Frontal cortex (tissue), 4 donors: ENCODE results near the gene EHHADH. TPM values are rescaled to one million over a fixed set of nuclear protein-coding genes. Genes with fewer than 3 reads are reported as not detected.

Source experiments
- DNase-seq, 2 donors: peaks; one replicate each; pipeline ENCODE4 v3.0.0; 2012; ENCODE audit warnings: low spot score in 2 of 2
- FAIRE-seq: peaks from 2 replicates; lab custom pipeline; 2012; peaks lifted over from hg19 to GRCh38; lab: Jason Lieb, UNC
- total RNA-seq: library from RNA; depleted of rRNA; stranded (reverse); fragments of >200 nt; gene quantifications from one replicate; pipeline ENCODE4 v1.2.3, GENCODE V29; 2014
- donor health status: control.
- donor health status: control.
- donor health status: control.

The EHHADH gene
- total RNA-seq, 1 donor from 2014 or later, result 1.2 TPM

DNA sequence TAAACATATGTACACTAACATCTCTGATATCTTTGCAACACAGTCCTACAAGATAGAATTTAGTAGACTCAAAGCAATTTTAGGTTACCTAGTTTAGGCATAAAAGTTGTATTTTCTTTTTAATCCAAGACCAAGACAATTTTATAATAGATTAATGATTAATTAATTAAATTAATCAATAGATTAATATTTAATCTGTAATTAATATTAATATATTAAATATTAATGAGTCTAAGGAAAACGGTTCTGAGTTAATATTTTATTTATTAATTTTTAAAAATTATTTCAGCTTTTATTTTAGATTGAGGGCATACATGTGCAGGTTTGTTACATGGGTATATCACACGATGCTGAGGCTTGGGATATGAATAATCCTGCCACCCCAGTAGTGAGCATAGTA, 49.0 kb downstream of the EHHADH start:
- no peak for DNase-seq
- FAIRE-seq, result no peak

GRCh38 chr3:185200639-185201038, 53.2 kb downstream of the EHHADH start:
- DNase-seq, result no peak
- FAIRE-seq, result no peak

DNA sequence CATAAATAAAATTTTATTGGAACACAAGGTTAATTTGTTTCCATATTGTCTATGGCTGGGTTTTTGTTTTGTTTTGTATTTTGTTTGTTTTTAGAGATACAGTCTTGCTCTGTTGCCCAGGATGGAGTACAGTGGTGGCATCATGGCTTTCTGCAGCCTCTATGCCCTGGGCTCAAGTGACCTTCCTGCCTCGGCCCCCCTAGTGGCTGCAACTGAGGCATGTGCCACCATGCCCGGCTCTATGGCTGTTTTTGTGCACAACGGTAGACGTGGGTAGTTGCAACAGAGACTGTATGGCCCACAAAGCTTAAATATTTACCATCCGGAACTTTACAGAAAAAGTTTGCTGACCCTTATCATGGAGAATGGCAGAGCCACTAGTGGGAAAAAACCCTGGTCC, 54.2 kb downstream of the EHHADH start:
- DNase-seq (no peak), FAIRE-seq (no peak)

GRCh38 chr3:185199206-185199605, 54.6 kb downstream of the EHHADH start:
- FAIRE-seq, result no peak
- DNase-seq, result no peak

DNA sequence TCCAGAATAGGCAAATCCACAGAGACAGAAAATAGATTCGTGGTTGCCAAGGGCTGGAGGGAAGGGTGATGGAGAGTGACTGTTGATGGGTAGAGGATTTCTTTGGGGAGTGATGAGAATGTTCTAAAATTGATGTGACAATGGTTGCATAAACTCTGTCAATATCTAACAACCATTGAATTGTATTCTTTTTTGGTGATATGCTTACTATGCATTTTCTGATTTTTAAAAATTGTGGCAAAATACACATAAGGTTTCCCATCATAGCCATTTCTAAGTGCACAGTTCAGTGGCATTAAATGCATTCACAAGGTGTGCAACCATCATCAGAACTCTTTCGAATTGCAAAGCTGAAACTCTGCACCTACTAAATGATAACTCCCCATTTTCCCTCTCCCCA, 56.8 kb downstream of the EHHADH start:
- FAIRE-seq, result no peak
- no peak for DNase-seq

DNA sequence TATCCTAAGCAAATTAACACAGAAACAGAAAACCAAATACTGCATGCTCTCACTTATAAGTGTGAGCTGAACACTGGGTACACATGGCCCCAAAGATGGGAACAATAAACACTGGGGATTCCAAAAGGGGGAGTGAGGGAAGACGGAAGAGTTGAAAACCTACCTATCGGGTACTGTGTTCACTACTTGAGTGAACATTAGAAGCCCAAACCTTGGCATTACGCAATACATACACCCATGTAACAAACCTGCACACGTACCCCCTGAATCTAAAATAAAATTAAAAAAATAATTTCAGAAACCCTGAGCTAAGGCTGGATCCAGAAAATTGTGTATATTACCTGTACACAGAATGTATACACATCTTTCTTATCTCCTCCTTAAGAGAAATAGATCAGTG, 58.2 kb downstream of the EHHADH start:
- FAIRE-seq, result no peak
- no peak for DNase-seq

DNA sequence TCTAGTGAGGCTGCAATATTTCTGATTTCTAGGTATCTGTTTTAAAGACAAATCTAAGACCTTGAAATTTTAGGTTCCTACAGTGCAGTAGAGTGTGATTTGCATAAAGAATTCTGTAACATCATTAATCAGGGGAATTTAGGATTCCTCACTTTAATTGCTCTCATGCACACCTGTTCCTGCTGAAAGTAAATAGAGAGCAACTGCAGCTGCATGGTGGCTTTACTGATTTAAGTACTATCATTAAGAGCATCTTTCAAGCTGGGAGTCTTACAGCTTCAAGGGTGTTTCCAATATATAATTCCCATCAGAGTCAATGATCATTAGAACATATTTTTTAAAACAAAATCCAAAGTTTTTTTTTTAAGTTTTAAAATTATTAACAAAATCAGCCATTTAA, 65.0 kb downstream of the EHHADH start:
- FAIRE-seq (no peak), DNase-seq (no peak)

GRCh38 chr3:185187391-185187790, 66.5 kb downstream of the EHHADH start:
- FAIRE-seq, result no peak
- DNase-seq, result no peak

GRCh38 chr3:185176750-185177359, 77.0 kb downstream of the EHHADH start:
- DNase-seq, result peak; percentile 6 to 17

DNA sequence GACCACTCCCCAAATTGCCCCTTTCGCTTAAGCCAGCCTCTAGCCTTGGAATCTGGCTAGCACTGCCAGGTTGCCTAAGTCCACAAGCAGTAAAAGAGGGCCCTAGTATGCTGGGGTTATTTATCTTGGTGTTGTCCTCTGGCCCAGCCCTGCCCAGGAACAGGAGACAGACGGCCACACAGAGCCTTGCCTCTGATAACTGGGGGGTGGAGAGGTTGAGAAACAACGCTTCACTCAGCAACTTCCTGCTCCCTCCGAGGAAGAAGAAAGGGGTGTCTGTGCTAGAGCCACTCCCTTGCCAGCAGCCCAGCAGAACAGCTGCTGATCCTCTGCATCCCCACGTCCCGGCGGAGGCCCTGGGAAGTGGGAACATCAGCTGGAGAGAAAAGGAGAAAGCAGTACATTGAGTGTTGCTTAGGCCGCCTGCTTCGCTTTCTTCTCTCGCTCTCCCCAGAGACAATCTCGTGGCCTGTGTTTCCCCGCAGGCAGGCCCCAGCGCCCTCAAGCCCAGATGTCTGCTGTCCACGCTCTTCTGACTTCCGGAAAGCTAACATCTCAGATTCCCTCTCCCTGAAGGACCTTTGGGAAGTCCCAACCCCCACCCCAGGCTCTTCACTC, 78.4 kb downstream of the EHHADH start:
- FAIRE-seq, result no peak

More at GRCh38 chr3:185176750-185177359, 77.0 kb downstream of the EHHADH start:
- FAIRE-seq, result peak; percentile 77

GRCh38 chr3:185172086-185173049, 81.5 kb downstream of the EHHADH start:
- no peak for DNase-seq
- no peak for FAIRE-seq

More for the DNA sequence above, 78.4 kb downstream of the EHHADH start:
- DNase-seq, result peak; percentile 23 to 28

- DNase-seq (no peak), FAIRE-seq (no peak)
Observed at GRCh38 chr3:185164428-185165217, 89.2 kb downstream of the EHHADH start.

GRCh38 chr3:185162634-185163033, 91.2 kb downstream of the EHHADH start:
- FAIRE-seq, result no peak

GRCh38 chr3:185161761-185162160, 92.1 kb downstream of the EHHADH start:
- DNase-seq, result no peak
- FAIRE-seq, result no peak

More at GRCh38 chr3:185162634-185163033, 91.2 kb downstream of the EHHADH start:
- no peak for DNase-seq

DNA sequence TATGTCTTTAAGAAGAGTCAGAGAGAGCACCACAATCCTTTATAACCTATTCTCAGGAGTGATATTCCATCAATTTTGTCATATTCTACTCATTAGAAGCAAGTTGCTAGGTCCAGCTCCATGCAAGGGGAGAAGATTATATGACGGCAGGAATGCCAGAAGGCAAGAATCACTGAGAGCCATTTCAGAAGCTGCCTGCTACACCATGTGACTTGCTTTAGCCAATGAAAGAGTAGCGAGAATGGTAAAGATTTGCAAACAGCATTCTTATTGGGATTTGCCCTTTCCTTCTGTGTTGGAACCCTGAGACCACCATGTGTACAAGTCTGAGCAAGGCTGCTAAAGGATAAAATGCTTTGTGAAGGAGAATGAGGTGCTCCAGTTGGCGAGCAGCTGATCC, 96.5 kb downstream of the EHHADH start:
- DNase-seq (no peak), FAIRE-seq (no peak)

DNA sequence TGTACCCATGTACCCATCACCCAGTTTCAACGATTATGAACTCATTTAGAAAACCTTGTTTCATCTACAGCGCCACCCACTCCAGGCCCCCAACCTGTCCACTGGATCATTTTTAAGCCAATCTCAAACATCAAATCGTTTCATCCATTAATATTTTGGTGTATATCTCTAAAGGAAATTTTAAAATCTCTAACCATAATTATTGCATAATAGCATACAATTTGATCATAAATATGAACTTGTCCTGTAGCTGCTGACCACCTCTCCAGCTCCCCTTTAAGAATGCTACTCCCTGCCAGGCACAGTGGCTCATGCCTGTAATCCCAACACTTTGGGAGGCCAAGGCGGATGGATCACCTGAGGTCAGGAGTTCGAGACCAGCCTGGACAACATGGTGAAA, 98.2 kb downstream of the EHHADH start:
- FAIRE-seq, result no peak
- no peak for DNase-seq

DNA sequence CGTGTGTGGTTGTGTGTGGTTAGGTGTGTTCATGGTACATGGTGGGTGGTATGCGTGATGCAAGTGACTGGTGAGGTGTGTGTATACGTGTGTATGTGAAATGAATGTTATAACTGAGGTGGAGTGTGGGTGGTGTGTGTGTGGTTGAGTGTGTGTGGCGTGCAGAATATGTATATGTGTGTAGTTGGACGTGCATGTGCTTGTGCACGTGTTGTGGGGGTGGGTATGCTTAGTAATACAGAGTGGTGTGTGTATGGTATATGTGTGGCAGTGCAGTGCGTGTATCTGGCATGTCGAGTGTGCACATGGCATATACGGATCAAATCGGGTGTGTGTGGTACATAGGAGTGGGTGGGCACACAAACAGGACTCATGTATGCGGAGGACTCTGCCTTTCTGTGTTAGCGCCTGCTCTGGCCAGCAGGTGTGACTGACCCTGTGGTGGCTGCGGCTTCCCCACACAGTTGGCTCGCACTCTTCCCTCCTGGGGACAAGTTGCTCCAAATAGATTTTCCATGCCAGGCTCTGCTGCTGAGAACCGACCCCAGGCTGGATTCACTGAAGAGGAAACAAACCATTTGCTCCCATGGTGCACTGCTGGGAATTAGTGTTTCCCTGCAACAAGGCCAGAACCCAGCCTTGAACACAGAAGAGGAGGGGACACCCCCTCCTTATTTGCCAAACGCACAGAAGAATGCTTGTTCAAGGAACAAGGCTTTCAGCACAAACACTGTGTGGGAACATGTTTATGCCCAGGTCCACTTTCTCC, 99.8 kb downstream of the EHHADH start:
- DNase-seq (peak; percentile 27 to 42), FAIRE-seq (no peak)

GRCh38 chr3:185153171-185153771, 100.6 kb downstream of the EHHADH start:
- DNase-seq, result peak in 1 of 2 donors; percentile 52
- FAIRE-seq, result no peak
